Hepatocyte (in vitro differentiated cells): ENCODE data around the gene KIAA1210.

Experiments used
- CTCF ChIP-seq: fragments of 200-600 bp; sonication (generic); IDR thresholded peaks from 2 replicates; pipeline ENCODE4 v1.5.1; 2016; ENCODE audit warnings: antibody characterized with exemption, mild to moderate bottlenecking; ENCODE audit not compliant: poor library complexity
- EZH2 ChIP-seq: fragments of 200-600 bp; sonication (generic); IDR thresholded peaks from 2 replicates; pipeline ENCODE4 v1.6.1; 2016; ENCODE audit warnings: antibody characterized with exemption, mild to moderate bottlenecking, borderline replicate concordance
- EZH2phosphoT487 ChIP-seq: fragments of 200-600 bp; sonication (generic); IDR thresholded peaks from one replicate; pipeline ENCODE4 v1.6.1; 2018; ENCODE audit warnings: antibody characterized with exemption, mild to moderate bottlenecking, low read depth, moderate library complexity; ENCODE audit not compliant: unreplicated experiment, severe bottlenecking

GRCh38 chrX:119158226-119158625 is 30.6 kb upstream of the KIAA1210 start:
- TF ChIP-seq EZH2 (no peak), CTCF (no peak), EZH2phosphoT487 (no peak)
